DMS 273 (cell line): Measurements from ENCODE around the gene DCAF5.
"Not testable (repeated sequence)": the region's sequence is repeated elsewhere in the genome, so short reads cannot be mapped to it uniquely, and the experiment has no call there.

Source experiments
- DNase-seq: peaks from one replicate; lab custom pipeline; 2025; ENCODE audit not compliant: unreplicated experiment; lab: John Stamatoyannopoulos, UW

Gene DCAF5

GRCh38 chr14:69101331-69101826 lies 51.5 kb downstream of the DCAF5 start:
- DNase-seq = peak; percentile 47

- no peak for DNase-seq
Measured at GRCh38 chr14:69097974-69098373, 54.9 kb downstream of the DCAF5 start.

- no peak for DNase-seq
Measured at GRCh38 chr14:69096781-69097475, 56.0 kb downstream of the DCAF5 start.

- no peak for DNase-seq
Measured at GRCh38 chr14:69096246-69096645, 56.7 kb downstream of the DCAF5 start.

GRCh38 chr14:69094481-69094880 lies 58.4 kb downstream of the DCAF5 start:
- DNase-seq = no peak

GRCh38 chr14:69093631-69094421 lies 59.1 kb downstream of the DCAF5 start:
- peak; percentile 20 for DNase-seq

- DNase-seq = no peak
Measured at GRCh38 chr14:69092840-69093422, 60.0 kb downstream of the DCAF5 start.

GRCh38 chr14:69091695-69092094 lies 61.2 kb downstream of the DCAF5 start:
- DNase-seq = no peak

- DNase-seq = no peak
Measured at GRCh38 chr14:69091006-69091405, 61.9 kb downstream of the DCAF5 start.

GRCh38 chr14:69090187-69090789 lies 62.6 kb downstream of the DCAF5 start:
- DNase-seq = peak; percentile 40

- no peak for DNase-seq
Measured at GRCh38 chr14:69089046-69089445, 63.9 kb downstream of the DCAF5 start.

GRCh38 chr14:69088586-69088985 lies 64.3 kb downstream of the DCAF5 start:
- no peak for DNase-seq

- no peak for DNase-seq
Measured at GRCh38 chr14:69087061-69087461, 65.9 kb downstream of the DCAF5 start.

GRCh38 chr14:69086537-69086936 lies 66.4 kb downstream of the DCAF5 start:
- peak; percentile 9 for DNase-seq

GRCh38 chr14:69084023-69084422 lies 68.9 kb downstream of the DCAF5 start:
- DNase-seq = no peak

GRCh38 chr14:69083181-69083580 lies 69.7 kb downstream of the DCAF5 start:
- no peak for DNase-seq

- DNase-seq = no peak
Measured at GRCh38 chr14:69081271-69081670, 71.6 kb downstream of the DCAF5 start.

- no peak for DNase-seq
Measured at GRCh38 chr14:69079747-69080146, 73.2 kb downstream of the DCAF5 start.

- DNase-seq = no peak
Measured at GRCh38 chr14:69079188-69079742, 73.7 kb downstream of the DCAF5 start.

GRCh38 chr14:69077841-69078240 lies 75.1 kb downstream of the DCAF5 start:
- DNase-seq = no peak

- not testable (repeated sequence) for DNase-seq
Measured at GRCh38 chr14:69077185-69077584, 75.7 kb downstream of the DCAF5 start.
